Mucosa of gallbladder (tissue), 1 donor: ENCODE data around the gene ZNF618. TPM values are rescaled to one million over a fixed set of nuclear protein-coding genes. Genes with fewer than 3 reads are reported as not detected.

Experiments
- DNase-seq: peaks from one replicate; pipeline ENCODE4 v3.0.0-alpha.2; 2020; ENCODE audit warnings: low spot score
- total RNA-seq: library from RNA; stranded (reverse); gene quantifications from one replicate; pipeline ENCODE4 v1.2.1, GENCODE V29; 2021
- donor health status: DM: no; HTN: no; CAD: no.

Gene ZNF618
- total RNA-seq, 1 donor from 2014 or later: 26.6 TPM

DNA sequence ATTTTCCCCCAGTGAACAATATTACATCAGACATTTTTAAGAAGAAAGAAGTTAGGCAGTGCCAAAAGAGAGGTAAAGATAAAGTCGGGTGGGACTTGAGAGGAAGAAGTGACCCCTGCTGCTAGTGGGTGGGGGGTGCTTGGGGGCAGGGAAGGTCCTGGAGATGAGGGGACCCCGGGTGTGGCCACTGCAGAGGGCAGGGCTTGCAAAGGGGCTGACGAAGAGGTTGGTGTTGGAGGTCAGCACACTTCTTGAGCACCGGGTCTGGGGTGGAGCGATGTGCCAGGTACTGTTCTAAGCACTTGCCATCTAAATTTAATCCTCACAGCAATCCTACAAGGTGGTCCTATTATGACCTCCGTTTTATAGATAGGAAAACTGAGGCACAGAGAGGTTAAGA is 140.0 kb downstream of the ZNF618 start:
- DNase-seq: peak; percentile 5

DNA sequence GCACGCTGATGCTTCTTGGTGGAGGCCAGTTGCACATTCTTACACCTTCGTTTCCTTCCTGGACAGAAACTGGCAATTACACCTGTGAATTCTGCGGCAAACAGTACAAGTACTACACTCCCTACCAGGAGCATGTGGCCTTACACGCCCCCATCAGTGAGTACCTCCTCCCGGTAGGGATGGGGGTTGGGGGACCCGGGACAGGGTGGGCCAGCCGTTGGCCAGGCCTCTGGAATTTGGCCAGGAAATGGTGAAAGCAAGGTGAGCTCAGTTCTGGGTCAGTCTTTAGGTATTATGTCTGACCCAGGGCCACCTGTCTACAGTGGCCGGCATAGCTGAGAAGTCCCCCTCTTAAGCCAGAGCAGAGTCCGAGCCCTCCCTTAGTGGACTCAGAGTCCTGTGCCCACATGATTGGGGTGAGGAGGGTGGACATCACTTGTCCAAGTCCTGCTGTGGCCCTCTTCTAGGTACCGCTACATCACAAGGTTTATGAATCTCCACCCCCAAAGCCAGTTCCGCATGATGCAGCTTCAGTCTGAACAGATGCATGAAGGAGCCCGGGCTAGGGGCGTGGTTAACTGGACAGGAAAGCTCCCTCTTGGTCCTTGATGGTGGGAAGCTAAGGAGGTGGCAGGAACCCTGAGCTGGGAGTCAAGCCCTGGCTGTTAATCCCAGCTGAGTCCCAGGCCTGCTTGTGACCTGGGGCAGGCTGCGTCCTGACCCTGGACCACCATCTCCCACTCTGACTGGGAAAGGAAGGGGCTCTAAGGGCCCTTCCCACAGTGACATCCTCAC is 140.7 kb downstream of the ZNF618 start:
- DNase-seq: peak; percentile 9

DNA sequence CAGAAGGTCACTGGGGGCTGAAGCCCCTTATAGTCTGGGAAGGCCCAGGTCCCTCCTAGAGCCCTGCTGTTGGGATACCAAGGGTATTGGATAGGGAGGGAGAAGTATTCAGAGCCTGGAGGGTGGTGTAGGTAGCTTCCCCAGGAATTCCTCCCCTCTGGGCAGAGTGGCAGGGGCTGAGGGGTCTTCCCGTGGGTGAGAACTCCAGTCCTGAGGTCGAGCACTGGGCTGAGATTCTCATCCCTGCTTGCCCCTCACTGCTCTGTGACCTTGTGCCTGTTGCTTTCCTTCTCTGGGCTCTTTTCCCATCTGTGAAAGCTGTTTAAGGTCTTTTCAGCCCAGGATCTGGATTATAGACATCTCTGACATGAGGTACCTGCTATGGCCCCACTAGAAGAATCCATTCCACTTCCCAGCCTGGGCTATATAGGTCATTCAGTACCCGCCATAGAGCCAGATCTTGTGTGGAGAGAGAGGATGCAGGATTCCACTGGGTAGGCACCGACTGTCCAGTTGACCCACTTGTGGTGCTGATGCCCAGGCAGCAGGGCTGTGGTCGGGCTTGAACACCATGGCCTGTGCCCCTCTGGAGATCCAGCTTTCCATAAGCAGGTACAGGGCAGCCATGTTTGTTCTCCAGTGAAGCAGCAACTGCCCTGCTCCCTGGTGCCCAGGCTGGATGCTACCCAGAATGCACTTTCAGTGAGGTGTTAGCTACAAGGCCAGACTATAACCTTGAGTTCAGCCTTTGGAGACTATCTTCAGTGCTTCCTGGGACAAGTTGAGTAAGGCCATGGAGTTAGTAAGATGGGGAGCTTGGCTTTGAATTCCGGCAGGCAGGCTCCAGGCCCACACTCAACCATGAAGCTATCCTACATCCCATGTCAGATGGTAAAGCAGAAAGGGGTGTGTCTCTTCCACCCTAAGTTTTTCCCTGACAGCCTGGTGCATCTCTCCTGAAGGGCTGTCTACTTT is 141.9 kb downstream of the ZNF618 start:
- DNase-seq: peak; percentile 7

DNA sequence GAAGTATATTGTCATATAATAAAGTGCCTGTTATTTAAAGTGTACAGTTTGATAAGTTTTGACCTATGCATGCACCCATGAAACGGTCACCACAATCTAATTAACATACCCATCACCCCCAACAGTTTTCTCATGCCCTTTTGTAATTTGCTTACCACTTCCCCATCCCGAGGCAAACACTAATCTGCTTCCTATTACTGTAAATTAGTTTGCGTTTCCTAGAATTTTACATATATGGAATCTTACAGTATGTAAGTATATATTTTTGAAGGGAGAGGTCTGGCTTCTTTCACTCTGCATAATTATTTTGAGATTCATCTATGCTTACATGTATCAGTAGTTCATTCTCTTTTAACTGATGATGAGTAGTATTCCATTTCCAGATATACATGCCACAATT is 145.5 kb downstream of the ZNF618 start:
- no peak for DNase-seq

DNA sequence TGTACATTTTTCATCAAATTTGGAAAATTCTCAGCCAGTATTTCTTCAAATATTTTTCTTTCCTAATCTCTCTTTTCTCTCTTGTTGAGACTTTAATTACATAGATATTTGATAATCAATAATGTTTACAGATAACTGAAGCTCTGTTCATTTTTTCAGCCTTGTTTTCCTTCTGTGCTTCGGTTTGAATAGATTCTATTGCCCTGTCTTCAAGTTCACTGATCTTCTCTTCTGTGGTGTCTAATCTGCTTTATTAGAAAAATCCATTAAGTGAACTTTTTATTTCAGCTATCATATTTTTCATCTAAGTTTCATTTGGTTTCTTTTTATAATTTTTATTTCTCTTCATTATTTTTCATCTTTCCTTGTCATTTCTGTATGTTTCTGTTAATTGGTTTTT is 147.9 kb downstream of the ZNF618 start:
- DNase-seq: no peak

DNA sequence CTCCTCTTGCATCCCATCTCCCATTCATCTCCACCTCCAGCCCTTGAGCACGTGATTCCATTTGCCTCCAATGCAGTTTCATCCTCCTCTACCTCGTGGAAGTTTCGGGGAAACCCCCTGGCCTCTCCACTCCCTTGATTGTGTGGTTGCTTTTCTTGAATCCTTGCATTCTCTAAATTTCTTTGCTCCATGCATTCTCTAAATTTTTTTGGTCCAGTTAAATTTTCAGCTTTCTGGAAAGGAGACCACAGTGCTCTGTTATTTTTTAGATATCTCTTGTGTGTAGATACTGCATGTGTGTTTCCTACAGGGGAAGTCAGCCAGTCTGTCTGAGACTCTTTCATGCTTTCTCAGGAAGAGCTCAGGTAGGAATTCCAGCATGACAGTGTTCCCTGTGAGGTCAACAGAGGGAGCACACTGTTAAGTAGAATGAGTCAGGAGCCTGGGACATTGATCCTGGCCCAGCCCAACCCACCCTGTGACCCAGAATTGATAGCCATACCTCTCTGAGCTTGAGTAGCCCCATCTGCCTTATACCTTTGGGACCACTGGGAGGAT is 149.2 kb downstream of the ZNF618 start:
- DNase-seq: peak; percentile 15

DNA sequence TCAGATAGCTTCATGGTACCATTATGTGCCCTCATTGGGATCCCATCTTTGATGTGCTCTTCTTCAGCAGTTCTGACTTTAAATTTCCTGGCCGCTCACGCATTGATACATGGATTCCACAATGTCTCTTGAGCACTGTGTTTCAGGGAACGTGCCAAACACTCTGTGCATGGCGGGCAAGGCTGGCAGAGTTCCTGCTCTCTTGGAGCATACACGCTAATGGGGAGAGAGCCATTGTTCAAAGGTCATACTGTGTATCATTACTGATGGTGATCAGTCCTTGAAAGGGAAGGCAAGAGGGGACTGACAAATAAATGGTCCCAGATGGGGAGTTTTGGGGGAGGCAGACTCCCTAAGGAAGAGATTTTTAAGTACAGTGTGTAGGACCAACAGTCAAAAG is 149.7 kb downstream of the ZNF618 start:
- peak; percentile 9 for DNase-seq

DNA sequence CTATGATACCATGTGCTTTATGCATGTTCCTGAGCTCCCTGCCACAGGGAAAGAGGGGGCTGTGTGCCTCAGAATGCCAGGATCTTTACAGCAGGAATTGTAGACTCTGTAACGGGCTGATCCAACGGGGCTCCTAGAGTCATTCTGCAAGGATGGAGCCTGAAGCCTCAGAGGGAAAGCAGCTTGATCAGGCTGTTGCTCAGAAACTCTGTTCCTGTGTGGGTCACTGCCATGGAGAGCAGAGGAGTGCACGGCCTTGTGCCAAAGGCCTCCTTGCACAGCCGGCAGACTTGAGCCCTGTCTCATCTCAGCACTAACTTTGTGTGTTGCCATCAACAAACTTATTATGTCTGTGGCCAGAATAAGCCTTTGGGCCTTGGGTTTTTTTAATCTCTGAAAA is 150.2 kb downstream of the ZNF618 start:
- peak; percentile 7 for DNase-seq

DNA sequence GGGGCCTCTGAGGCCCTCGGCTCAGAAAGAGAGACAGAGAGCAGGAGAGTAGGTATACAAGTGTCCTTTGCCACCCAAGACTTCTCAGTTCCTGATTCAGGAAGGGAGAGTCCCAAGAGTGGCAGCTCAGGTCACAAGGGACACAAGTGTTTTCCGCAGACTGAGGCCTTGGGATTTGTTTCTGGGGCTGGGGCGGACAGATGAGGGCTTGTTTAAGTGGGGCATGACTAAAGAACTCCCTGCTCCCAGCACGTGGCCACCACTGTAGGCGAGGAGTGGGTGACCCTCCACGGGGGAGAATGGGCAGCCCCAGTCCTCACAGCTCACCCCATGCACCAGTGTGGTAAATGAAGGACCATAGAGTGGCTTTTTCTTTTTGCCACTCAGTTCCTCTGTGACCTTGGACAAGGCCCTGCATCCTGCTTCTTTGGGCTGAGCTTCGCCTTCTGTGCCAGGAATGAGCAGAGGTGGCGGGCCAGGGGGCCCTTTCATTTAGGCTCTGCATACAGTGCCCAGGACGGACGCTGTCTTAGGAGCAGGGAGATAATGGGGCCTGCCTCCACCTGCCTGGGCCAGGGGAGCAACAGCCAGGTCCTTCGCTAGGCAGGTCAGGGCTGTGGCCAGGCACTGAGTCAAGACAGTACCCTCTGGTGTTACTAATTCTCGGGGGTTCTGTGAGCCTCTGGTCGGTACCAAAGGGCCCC is 151.2 kb downstream of the ZNF618 start:
- DNase-seq: peak; percentile 5

DNA sequence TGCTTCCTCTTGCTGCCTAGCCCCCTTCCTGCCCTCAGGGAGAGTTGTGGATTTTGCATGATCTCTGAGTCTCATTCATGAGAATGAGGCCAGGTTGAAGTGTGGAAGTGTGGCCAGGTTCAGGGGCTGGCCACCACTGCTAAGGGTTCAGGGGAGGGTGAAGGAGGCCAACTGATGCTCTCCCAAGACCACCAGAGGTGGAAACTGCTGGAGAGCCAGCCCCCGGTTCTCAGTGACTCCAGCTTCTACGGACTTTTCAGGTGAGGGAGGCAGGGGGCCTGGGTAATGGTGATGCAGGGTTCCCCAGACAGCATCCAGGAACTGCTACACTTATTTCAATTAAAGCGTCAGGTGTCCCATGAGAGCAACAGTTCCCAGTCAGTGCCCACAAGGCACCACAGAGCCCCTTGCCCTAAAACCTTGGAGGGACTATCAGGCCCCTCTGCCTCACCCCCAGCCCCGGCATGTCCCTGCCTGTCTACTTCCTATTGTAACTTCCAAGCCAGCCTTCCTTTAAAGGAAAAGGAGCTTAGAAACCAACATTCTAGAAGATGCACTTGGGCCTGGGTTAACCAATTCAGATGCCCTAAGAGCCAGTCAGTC is 151.9 kb downstream of the ZNF618 start:
- DNase-seq: no peak

DNA sequence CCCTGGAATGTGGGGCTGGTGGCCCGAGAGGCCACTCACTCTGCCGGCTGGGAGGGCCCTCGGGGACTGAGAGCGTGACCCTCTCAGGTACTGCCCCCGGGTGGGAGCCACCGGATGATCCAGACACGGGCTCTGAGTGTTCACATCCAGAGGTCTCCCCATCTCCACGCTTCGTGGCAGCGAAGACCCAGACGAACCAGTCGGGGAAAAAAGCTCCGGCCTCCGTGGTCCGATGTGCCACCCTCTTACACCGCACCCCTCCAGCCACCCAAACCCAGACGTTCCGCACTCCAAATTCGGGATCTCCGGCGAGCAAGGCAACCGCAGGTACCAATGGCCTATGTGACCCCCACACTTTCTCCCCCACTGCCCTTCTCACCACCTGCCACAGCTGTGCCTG is 152.5 kb downstream of the ZNF618 start:
- peak; percentile 7 for DNase-seq

DNA sequence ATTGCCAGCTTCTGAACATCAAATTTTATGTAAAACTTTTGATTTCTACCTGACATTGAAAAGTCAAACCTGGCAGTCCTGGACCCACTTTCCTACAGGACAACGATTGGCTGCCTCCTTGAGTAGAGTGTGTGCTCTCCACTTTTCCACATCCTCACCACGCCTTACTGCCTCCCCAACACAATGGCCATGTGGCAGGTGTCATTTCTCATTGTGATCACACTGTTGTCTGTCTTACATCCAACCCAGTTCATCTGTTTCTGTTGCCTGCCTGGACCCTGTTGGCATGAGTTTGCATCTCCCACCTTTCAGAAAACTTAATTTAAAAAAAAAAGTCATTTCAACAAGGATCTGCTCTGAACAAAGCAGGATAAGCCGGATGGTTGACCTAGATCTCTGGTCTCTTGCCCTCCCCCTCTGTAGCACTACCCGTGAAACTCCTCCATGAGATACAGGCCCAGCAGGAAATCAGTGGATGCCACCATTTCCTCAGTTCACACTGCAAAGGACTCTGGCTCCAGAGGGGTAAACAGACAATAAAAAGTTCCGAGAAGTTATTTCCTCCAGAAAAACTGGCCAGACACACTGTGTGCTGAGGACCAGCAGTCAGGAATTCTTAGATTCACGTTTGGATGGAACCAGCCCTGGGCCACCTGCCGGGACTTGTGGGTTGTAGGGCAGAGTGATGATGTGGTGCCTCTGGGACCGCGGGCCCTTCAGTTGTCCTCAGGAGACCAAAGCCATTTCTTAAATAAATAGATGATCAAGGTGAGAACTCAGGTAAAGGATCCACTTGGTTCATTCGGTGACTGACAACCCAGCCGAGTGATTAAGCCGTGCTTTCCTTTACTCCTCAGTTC is 153.4 kb downstream of the ZNF618 start:
- peak; percentile 6 for DNase-seq

DNA sequence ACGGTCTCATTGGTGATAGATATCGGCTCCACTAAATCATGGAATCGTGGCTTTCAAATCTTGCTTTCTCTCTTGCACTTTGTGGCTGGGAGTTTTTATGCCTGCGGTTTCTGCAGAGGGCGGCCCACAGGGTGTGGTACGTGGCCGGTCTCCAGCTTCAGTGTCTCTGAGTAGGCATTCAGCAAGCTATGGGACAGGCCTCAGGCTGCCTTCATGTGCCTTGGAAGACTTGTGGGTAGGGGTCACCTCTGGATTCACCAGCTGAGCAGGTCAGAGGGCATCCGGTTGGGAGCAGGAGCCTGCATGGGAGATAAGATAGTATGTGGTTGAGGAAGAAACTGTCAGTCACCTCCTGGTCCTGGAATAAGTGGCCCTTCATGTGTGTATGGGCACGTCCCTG is 154.3 kb downstream of the ZNF618 start:
- peak; percentile 9 for DNase-seq

DNA sequence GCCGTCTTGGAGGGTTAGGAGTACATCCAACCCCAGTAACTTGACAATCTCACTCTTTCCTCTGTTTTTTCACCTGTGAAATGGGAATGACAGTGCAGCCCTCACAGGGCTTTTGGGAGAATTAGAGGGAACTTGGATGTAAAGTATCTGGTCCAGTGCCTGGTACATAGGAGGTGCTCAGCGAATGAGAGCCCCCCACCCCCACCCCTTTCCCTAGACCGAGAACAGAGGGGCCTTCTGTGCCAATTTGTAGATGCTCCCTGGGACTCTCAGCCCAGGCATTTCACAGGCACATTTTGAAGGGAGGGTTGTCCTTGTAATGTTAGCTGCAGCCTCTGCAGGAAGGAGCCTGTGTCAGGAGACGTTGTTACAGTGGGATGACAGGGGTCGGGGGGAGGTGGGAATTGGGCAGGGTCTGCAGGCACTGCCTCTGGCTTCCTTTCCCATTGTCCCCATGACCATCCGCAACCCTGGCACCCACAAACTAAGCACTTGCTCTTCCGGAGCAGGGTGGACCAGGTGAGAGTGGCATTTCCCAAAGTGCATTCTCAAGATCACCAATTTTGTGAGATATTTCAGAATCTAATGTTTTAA is 155.0 kb downstream of the ZNF618 start:
- DNase-seq: peak; percentile 8

DNA sequence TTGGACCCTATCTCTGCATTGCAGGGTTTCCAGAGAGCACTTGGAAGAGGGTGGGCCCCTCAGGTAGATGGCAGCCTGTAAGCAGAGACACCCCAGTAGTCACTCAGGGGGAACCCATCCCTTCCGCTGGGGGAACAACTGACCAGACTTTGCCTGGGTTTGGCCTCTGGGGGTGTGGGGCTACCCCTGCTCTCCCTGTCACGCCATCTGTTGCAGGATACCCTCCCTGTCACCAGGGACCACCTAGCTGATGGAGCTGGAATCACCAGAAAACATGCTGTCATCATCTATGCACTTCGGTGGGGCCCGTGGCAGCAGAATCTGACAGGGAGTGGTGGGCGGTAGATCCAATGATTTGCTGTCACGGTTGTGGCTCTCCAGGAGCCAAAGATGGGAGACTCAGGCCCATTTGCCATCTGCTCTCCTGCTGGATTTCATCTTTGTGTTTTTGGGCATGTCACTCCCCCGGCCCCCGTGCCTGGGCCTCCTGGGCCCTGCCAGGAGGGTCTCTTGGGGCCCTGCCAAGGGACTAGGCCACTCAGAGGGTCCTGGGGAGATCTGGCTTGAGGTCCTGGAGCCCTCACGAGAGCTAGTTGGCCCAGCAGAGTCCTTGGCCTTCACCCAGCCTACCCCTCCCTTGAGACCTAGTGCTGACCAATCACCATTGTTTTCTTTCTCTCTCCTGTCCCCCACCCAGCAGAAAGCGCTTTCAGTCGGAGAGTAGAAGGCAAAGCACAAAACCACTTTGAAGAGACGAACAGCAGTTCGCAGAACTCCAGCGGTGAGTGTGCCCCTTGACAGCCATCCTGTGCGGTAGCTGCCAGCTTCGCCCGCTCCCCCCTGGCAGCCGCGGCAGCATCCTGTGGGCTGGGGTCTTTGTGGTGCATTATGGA is 156.1 kb downstream of the ZNF618 start:
- DNase-seq: peak; percentile 8

DNA sequence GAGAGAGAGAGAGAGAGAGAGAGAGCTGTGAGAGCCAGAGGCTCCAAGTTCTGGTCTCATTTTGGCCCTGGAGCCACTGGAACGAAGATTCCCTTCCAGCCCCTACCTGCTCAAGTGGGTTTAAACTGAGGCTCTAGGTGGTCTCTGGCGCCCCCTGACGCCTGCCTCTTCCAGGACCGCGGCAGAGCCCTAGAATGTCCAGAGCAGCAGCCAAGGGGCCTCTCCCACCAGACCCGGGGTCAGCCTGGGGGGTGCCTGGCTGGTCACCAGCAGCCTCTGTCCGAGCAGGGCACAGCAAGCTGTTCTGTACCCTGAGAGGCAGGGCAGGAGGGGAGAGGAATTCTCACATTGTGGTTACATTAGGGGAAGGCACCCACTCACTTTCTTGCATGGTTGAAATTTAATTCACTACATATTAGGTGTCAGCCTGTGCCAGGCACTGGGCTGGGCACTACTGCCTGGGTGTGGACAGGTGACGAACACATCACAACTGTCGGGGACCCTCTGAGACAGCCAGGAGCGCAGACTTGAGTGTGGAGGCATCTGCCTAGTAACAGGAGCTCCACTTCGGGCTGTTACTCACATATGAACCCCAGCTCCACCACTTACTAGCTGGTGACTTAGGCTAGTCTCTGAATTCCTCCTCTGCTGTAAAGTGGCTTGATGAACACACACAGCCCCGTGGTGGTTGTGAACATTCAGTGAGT is 157.4 kb downstream of the ZNF618 start:
- DNase-seq: peak; percentile 32

DNA sequence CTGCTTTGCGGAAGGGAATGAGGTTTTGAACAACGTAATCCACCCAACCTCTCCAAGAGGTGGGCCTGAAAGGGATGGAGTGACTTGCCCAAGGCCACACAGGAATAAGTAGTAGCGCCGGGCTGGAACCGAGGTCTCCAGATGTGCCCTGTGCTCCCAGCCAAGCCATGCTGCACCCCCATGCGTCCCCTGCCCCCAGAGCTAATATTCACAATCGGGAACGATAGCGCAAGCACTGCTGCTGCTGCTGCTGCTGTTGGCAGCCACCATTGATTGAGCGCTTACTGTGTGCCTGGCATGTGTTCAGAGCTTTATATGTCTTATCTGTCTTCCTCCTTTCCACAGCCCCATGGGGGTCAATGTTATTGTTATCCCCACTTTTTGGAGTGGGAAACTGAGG is 158.1 kb downstream of the ZNF618 start:
- peak; percentile 5 for DNase-seq

DNA sequence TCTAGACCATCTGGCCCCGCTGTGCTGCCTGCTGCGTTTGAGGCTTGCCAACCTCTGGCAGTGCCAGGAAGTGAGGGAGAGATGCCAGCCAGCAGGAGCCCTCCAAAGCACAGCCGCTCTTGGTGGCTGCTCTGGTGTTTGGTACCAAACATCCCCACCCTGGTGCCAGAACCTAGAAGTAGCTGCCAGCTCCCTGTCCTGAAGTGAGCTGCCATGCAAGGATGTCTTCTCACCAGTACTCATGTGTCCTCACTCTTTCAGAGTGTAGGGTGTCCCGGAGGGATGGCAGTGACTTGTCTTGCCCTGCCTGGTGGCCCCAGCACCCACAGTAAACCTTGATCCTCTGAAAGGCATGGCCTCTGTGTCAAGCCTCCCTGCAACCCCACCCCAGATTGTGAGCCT is 158.6 kb downstream of the ZNF618 start:
- DNase-seq: peak; percentile 6
